Hypothalamus (tissue), 51 donors: ENCODE data around the gene CDX1.
A peak's percentile ranks its signal among the peaks of the same experiment; 100 is the strongest.

Experiments
- DNase-seq, 51 donors: peaks; one replicate each; lab custom pipeline; 2025; lab: John Stamatoyannopoulos, UW

The CDX1 gene

DNA sequence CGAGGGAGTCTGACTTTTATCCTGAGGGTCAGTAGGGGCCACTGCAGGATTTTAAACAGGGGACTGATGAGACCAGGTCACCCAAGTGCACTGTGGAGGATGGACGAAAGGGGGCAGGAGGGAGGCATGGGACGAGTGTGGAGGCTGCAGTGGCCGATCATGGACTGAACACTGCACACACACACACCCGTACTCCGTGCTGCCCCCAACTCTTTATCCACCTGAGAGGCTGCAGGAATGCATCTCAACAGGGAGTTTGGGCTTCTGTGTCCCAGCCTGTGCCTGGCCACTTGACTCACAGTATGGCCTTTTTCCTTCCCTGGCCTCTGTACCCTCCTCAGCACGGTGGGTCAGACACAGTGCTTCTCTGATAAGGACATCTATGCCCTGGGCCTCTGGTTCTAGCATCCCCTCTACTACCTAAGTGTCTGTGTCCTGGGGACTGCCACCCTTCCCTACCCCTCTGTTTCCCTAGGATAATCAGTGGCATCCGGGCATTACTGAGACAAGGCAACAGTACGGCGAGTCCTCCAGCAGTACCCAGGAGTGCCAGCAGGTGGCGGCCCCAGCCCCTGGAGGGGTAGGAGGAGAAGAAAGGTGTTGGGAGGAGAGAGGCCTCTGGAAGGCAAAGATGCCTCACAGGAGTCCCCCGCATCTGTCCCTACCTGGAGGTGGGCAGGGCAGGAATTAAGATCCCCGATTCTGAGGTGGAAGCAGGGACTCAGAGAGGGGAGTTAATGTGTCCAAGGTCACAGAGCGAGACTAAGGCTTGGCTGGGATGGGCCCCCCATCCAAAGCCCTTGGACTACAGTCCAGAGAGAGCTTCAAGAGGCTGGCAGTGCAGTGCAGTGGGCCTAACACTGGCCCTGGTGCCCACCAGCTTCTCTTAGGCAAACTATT lies 5.1 kb upstream of the CDX1 start:
- peak in 45 of 51 donors; percentile 19 to 78 (median 55) for DNase-seq

DNA sequence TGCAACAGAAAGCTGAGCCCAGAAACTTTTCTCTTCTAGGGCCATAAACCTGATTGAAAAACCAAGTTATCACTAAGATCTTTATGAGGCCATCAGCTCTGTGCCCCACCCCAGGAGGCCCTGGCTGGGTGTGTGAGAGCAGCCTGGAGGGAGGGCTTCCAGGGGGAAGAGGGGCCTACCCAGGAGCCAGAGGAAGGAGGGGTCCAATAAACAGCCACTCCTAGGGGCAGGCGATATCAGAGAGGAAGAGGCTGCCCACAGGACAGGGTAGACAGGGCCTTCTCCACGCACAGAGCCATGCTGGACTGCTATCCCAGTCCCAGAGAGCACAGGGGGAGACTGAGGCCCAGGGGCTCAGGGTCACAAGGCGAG lies 4.5 kb upstream of the CDX1 start:
- DNase-seq, result no peak

- DNase-seq, result no peak
Observed at GRCh38 chr5:150163035-150163434, 3.5 kb upstream of the CDX1 start.

DNA sequence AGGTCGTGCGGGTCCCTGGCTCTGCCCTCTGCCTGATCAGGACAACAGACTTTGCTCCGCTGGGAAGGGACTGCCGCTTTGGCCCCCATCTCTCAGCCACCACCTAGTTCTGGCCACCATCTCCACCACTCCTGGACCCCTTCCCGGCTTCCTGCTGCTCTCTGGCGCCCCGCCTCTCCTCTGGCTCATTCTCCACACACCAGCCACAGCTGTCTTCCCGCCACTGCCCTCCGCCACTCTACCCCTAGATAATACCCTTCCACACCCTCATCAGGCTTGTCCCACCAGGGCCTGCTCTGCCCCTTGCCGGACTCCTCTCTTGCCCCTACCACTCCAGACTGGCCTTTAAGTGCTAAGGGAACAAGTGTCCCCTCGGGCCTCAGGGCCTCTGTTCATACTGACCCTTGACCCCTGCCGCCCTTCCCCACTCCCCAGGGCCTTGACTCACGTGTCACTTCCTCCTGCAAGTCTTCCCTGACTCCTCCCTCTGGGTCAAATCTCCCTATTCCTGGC lies 3.0 kb upstream of the CDX1 start:
- DNase-seq, result peak in 7 of 51 donors; percentile 14 to 28 (median 16)

GRCh38 chr5:150164211-150164980 lies 2.2 kb upstream of the CDX1 start:
- no peak for DNase-seq

DNA sequence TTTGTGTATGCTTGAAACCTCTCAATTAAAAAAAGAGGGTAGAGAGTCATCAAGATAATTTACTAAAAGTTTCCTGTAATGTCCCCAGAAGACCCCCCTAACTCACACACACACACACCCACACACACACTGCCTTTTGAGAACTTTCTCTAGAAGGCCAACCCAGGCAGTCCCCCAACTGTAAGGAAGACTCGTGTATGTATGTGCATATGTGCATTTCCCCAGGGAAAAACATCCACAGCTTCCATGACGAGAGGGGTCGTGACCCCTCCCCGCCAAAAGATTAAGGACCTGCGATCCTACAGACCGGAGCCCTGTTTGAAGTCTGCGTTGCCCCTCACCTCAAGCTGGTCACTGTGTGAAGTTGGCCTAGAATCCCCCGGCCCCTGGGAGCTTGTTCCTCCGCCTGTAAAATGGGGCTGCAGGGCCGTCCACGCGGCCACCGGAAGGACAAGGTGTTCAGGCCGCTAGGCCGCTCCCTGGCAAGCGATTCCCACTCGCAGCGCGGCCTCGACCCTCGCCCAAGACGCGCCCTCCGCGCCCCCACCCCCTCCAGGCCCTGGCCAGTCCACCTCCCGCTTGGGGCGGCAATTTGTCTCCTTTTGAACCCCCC lies 435 bp upstream of the CDX1 start:
- no peak for DNase-seq

GRCh38 chr5:150167512-150167850 lies 903 bp downstream of the CDX1 start:
- no peak for DNase-seq

DNA sequence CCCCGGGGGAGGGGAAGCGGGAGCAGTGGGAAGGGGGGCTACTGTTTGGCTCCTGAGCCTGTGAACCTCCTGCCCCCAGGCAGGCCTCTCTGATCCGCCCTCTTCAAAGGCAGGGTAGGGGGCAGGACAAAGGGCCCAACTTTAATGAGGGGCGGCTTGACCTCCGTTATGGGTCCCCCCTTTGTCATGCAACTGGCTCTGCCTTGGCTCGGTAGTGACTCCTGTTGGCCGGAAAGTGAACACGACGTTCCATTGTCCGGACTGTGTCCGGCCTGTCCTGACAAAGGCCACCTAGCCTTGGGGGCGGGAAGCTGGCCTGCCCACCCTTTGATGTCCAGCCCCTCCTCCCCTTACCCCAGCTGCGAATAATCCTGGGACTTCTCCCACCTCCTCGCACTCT lies 1.3 kb downstream of the CDX1 start:
- DNase-seq, result no peak

GRCh38 chr5:150168864-150169263 lies 2.3 kb downstream of the CDX1 start:
- DNase-seq, result no peak

DNA sequence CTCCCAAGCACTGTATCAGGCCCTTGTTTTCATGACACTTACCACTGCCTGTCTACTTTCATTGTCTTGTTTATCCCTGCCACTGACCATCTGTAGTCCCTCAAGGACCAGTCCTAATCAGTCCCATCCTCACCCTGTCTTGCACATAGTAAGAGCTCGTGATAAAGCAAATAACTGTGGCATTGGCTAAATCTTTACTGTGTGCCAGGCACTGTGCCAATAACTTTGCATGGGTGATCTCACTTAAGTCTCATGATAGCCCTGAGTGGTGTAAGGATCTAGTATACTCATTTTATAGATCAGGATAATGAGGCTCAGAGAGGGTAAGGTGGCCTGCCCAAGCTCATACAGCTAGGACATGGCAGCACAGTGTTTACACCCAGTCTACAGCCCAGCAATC lies 5.6 kb downstream of the CDX1 start:
- DNase-seq, result no peak

DNA sequence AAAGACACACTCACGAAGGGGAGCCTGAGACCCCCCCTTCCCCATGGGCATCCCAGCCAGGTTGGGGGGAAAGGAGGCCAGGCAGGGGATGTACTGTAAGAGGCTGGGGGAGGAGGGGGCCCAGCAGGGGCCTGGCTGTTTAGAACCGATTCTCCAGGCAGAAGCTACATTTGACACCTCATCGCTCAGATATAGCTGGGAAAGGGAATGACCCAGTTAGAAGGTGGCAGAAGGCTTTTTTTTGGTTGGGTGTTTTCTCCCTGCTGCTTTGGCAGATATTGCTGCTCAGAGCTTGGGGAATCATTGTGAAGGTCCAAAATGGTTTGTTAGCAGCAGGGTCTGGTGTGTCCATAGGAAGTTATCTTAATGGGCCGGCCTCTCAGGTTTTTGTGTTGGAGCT lies 6.0 kb downstream of the CDX1 start:
- DNase-seq, result no peak

DNA sequence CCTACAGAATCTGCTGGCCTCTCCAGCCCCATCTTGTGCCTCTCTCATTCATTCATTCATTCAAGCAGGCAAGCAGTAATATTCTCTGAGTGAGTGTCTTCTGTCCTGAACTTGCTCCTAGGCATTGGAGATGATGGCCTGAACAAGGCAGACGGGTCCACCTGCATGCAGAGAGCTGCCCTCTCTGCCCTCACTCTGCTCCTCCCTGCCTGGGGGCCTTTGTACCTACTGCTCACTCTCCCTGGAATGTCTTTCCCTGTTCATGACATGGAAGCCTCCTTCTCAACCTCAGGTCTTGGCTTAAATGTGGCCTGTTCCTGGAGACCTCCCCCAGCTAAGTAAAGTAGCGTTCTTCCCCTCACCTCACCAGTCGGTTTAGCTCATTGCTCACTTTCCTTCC lies 6.6 kb downstream of the CDX1 start:
- DNase-seq, result no peak

GRCh38 chr5:150174285-150174684 lies 7.7 kb downstream of the CDX1 start:
- no peak for DNase-seq

- no peak for DNase-seq
Observed at GRCh38 chr5:150175076-150175475, 8.5 kb downstream of the CDX1 start.

GRCh38 chr5:150175536-150175935 lies 9.0 kb downstream of the CDX1 start:
- no peak for DNase-seq

GRCh38 chr5:150176745-150177477 lies 10.3 kb downstream of the CDX1 start:
- DNase-seq, result no peak

- no peak for DNase-seq
Observed at GRCh38 chr5:150177721-150178120, 11.1 kb downstream of the CDX1 start.

DNA sequence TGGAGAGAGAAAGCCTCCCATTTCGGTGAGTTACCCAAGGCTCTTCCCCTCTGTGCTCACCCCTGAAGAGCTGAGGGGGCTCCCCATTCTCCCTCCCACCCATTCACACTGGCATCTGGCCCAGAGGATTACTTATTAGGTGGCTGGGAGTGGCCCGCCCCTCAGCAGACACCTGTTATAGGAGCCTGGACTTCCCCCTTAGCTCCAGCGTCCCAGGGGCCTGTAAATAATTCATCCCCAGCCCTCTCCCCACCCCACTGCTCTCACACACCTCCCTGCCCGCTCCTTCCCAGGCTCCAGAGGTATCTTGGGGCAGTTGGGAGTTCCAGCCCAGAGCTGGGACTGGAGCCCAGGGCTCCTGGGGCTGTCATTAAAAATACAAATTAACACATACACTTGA lies 11.7 kb downstream of the CDX1 start:
- no peak for DNase-seq

GRCh38 chr5:150179019-150179620 lies 12.5 kb downstream of the CDX1 start:
- DNase-seq, result no peak
